ENCODE measurements around the gene LRRC4. TPM values are rescaled to one million over a fixed set of nuclear protein-coding genes. Genes with fewer than 3 reads are reported as not detected.

The LRRC4 gene
- total RNA-seq, 1 donor from 2014 or later = 3.8 TPM

GRCh38 chr7:127979113-127979727 is 52.0 kb downstream of the LRRC4 start:
- DNase-seq (ENCODE audit: low spot score) = no peak

GRCh38 chr7:127978421-127978820 is 52.8 kb downstream of the LRRC4 start:
- DNase-seq (ENCODE audit: low spot score) = no peak

Other genes with a start within 250 kb of the LRRC4 start
- not detected for gene LEP, start 209.8 kb upstream of the LRRC4 start, total RNA-seq

Measured in mucosa of gallbladder (tissue), 1 donor.